ENCODE data around the gene ZNF766. TPM values are rescaled to one million over a fixed set of nuclear protein-coding genes. Genes with fewer than 3 reads are reported as not detected.

The ZNF766 gene
- total RNA-seq (2021) = 30.4 to 32.9 TPM (median 31.4 TPM) in 3 replicates
- Bru-seq, nascent RNA = percentile 92 among the genes with signal in this experiment
- long read RNA-seq, experiment 1, full-length matches to known transcripts = 194 of 223 reads
- long read RNA-seq, experiment 1, partial matches to known transcripts = 17 of 223 reads
- long read RNA-seq, experiment 1, other reads (novel, unspliced or antisense) = 12 of 223 reads
- long read RNA-seq, experiment 2, full-length matches to known transcripts = 8 of 33 reads
- long read RNA-seq, experiment 2, partial matches to known transcripts = 5 of 33 reads
- long read RNA-seq, experiment 2, other reads (novel, unspliced or antisense) = 20 of 33 reads
- long read RNA-seq, experiment 3, full-length matches to known transcripts = 16 of 31 reads
- long read RNA-seq, experiment 3, partial matches to known transcripts = 12 of 31 reads
- long read RNA-seq, experiment 3, other reads (novel, unspliced or antisense) = 3 of 31 reads

GRCh38 chr19:52269338-52270261 lies at the start of gene ZNF766:
Gene ZNF766, plus strand, starts transcription at chr19:52269587. Its CDS starts 27 bp downstream, at chr19:52269614.
- POLR2A ChIA-PET = no interaction called here
- Mint-ChIP-seq H3K36me3 (peaks cover 39% of the 10 kb centered on the region), H3K4me1 (peaks cover 24% of the 10 kb centered on the region), H3K27me3 (ENCODE audit: low read depth) (no peaks in the 10 kb centered on the region; the same call in 1 of the 2 replicates), H3K27ac (peak within 1 kb of the TSS; percentile 93), H3K9me3 (peaks cover 18% of the 10 kb centered on the region), H3K4me3 (peak within 1 kb of the TSS; percentile 97)
- DNase-seq (ENCODE audit: low spot score) (peak; percentile 98), ATAC-seq (peak; percentile 98)
- CTCF ChIA-PET = no interaction called here
- TF ChIP-seq, protein P1, sequence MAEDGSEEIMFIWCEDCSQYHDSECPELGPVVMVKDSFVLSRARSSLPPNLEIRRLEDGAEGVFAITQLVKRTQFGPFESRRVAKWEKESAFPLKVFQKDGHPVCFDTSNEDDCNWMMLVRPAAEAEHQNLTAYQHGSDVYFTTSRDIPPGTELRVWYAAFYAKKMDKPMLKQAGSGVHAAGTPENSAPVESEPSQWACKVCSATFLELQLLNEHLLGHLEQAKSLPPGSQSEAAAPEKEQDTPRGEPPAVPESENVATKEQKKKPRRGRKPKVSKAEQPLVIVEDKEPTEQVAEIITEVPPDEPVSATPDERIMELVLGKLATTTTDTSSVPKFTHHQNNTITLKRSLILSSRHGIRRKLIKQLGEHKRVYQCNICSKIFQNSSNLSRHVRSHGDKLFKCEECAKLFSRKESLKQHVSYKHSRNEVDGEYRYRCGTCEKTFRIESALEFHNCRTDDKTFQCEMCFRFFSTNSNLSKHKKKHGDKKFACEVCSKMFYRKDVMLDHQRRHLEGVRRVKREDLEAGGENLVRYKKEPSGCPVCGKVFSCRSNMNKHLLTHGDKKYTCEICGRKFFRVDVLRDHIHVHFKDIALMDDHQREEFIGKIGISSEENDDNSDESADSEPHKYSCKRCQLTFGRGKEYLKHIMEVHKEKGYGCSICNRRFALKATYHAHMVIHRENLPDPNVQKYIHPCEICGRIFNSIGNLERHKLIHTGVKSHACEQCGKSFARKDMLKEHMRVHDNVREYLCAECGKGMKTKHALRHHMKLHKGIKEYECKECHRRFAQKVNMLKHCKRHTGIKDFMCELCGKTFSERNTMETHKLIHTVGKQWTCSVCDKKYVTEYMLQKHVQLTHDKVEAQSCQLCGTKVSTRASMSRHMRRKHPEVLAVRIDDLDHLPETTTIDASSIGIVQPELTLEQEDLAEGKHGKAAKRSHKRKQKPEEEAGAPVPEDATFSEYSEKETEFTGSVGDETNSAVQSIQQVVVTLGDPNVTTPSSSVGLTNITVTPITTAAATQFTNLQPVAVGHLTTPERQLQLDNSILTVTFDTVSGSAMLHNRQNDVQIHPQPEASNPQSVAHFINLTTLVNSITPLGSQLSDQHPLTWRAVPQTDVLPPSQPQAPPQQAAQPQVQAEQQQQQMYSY (CRISPR knock-in tag; IDR thresholded peaks at IDR 0.05) = peak; percentile 95
- TF ChIP-seq ZNF232 (CRISPR knock-in tag; IDR thresholded peaks at IDR 0.05) (peak; percentile 55; the same call in 1 of the 2 replicates), PREB (CRISPR knock-in tag; IDR thresholded peaks at IDR 0.05; ENCODE audit: borderline replicate concordance) (no peak), RELA (CRISPR knock-in tag; IDR thresholded peaks at IDR 0.05; ENCODE audit: borderline replicate concordance) (no peak), NFYB (CRISPR knock-in tag; conservative IDR thresholded peaks at IDR 0.05; ENCODE audit: low read depth) (peak; percentile 55), ZNF671 (CRISPR knock-in tag; IDR thresholded peaks at IDR 0.05) (no peak), NFATC4 (CRISPR knock-in tag; IDR thresholded peaks at IDR 0.05) (no peak), ZBTB21 (CRISPR knock-in tag; IDR thresholded peaks at IDR 0.05; ENCODE audit: borderline replicate concordance) (no peak), KAT7 (CRISPR knock-in tag; IDR thresholded peaks at IDR 0.05; ENCODE audit: borderline replicate concordance) (0 out of 2 replicates have a peak, but pooled peaks have one; percentile 46), ERG (CRISPR knock-in tag; IDR thresholded peaks at IDR 0.05) (no peak), IRF2 (CRISPR knock-in tag; IDR thresholded peaks at IDR 0.05; ENCODE audit: borderline replicate concordance, low read depth) (no peak), ZNF263 (CRISPR knock-in tag; IDR thresholded peaks at IDR 0.05; ENCODE audit: low read depth) (no peak), CREM (CRISPR knock-in tag; IDR thresholded peaks at IDR 0.05) (no peak), PRRX2 (CRISPR knock-in tag; IDR thresholded peaks at IDR 0.05) (no peak), GTF2I (CRISPR knock-in tag; conservative IDR thresholded peaks at IDR 0.05) (no peak), TEAD4 (CRISPR knock-in tag; IDR thresholded peaks at IDR 0.05) (no peak), ESRRA (CRISPR knock-in tag; IDR thresholded peaks at IDR 0.05; ENCODE audit: borderline replicate concordance) (no peak), ZNF396 (CRISPR knock-in tag; IDR thresholded peaks at IDR 0.05; ENCODE audit: borderline replicate concordance) (no peak), JUN (CRISPR knock-in tag; IDR thresholded peaks at IDR 0.05) (no peak)
- TF ChIP-seq, protein P2, sequence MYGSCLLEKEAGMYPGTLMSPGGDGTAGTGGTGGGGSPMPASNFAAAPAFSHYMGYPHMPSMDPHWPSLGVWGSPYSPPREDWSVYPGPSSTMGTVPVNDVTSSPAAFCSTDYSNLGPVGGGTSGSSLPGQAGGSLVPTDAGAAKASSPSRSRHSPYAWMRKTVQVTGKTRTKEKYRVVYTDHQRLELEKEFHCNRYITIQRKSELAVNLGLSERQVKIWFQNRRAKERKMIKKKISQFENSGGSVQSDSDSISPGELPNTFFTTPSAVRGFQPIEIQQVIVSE (CRISPR knock-in tag; IDR thresholded peaks at IDR 0.05; ENCODE audit: borderline replicate concordance) = no peak
- TF ChIP-seq, protein P3, sequence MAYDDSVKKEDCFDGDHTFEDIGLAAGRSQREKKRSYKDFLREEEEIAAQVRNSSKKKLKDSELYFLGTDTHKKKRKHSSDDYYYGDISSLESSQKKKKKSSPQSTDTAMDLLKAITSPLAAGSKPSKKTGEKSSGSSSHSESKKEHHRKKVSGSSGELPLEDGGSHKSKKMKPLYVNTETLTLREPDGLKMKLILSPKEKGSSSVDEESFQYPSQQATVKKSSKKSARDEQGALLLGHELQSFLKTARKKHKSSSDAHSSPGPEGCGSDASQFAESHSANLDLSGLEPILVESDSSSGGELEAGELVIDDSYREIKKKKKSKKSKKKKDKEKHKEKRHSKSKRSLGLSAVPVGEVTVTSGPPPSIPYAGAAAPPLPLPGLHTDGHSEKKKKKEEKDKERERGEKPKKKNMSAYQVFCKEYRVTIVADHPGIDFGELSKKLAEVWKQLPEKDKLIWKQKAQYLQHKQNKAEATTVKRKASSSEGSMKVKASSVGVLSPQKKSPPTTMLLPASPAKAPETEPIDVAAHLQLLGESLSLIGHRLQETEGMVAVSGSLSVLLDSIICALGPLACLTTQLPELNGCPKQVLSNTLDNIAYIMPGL (CRISPR knock-in tag; IDR thresholded peaks at IDR 0.05) = no peak
- TF ChIP-seq, protein P4, sequence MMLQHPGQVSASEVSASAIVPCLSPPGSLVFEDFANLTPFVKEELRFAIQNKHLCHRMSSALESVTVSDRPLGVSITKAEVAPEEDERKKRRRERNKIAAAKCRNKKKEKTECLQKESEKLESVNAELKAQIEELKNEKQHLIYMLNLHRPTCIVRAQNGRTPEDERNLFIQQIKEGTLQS (CRISPR knock-in tag; conservative IDR thresholded peaks at IDR 0.05) = no peak
- TF ChIP-seq, protein P5, sequence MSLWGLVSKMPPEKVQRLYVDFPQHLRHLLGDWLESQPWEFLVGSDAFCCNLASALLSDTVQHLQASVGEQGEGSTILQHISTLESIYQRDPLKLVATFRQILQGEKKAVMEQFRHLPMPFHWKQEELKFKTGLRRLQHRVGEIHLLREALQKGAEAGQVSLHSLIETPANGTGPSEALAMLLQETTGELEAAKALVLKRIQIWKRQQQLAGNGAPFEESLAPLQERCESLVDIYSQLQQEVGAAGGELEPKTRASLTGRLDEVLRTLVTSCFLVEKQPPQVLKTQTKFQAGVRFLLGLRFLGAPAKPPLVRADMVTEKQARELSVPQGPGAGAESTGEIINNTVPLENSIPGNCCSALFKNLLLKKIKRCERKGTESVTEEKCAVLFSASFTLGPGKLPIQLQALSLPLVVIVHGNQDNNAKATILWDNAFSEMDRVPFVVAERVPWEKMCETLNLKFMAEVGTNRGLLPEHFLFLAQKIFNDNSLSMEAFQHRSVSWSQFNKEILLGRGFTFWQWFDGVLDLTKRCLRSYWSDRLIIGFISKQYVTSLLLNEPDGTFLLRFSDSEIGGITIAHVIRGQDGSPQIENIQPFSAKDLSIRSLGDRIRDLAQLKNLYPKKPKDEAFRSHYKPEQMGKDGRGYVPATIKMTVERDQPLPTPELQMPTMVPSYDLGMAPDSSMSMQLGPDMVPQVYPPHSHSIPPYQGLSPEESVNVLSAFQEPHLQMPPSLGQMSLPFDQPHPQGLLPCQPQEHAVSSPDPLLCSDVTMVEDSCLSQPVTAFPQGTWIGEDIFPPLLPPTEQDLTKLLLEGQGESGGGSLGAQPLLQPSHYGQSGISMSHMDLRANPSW (CRISPR knock-in tag; conservative IDR thresholded peaks at IDR 0.05; ENCODE audit: low read depth) = no peak
